ENCODE results near the gene ERC2.

DNA sequence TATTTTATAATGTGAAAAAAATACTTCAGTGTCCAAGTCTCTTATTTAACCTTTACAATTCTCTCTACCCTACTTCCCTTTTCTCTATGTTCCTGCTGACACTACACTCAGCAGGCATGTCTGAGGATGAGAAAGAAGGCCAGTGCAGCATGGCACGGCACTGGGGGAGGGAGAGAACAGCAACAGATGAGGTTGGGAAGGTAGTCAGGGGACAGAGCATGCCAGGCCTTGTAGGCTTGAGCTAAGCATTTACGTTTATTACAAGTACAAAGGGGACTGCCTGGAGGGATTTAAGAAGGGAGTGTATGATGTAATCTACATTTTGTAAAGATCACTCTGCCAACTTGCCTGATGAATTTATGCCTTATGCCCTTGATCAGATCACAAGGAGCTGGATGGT is 863.9 kb downstream of the ERC2 start:
- TF ChIP-seq EP300 (IDR thresholded peaks at IDR 0.05) = no peak
- TF ChIP-seq, protein P1, sequence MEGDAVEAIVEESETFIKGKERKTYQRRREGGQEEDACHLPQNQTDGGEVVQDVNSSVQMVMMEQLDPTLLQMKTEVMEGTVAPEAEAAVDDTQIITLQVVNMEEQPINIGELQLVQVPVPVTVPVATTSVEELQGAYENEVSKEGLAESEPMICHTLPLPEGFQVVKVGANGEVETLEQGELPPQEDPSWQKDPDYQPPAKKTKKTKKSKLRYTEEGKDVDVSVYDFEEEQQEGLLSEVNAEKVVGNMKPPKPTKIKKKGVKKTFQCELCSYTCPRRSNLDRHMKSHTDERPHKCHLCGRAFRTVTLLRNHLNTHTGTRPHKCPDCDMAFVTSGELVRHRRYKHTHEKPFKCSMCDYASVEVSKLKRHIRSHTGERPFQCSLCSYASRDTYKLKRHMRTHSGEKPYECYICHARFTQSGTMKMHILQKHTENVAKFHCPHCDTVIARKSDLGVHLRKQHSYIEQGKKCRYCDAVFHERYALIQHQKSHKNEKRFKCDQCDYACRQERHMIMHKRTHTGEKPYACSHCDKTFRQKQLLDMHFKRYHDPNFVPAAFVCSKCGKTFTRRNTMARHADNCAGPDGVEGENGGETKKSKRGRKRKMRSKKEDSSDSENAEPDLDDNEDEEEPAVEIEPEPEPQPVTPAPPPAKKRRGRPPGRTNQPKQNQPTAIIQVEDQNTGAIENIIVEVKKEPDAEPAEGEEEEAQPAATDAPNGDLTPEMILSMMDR (IDR thresholded peaks at IDR 0.05) = no peak
- no peak for TF ChIP-seq MYC (IDR thresholded peaks at IDR 0.05; ENCODE audit: borderline replicate concordance, low read length)
- TF ChIP-seq, protein P2, sequence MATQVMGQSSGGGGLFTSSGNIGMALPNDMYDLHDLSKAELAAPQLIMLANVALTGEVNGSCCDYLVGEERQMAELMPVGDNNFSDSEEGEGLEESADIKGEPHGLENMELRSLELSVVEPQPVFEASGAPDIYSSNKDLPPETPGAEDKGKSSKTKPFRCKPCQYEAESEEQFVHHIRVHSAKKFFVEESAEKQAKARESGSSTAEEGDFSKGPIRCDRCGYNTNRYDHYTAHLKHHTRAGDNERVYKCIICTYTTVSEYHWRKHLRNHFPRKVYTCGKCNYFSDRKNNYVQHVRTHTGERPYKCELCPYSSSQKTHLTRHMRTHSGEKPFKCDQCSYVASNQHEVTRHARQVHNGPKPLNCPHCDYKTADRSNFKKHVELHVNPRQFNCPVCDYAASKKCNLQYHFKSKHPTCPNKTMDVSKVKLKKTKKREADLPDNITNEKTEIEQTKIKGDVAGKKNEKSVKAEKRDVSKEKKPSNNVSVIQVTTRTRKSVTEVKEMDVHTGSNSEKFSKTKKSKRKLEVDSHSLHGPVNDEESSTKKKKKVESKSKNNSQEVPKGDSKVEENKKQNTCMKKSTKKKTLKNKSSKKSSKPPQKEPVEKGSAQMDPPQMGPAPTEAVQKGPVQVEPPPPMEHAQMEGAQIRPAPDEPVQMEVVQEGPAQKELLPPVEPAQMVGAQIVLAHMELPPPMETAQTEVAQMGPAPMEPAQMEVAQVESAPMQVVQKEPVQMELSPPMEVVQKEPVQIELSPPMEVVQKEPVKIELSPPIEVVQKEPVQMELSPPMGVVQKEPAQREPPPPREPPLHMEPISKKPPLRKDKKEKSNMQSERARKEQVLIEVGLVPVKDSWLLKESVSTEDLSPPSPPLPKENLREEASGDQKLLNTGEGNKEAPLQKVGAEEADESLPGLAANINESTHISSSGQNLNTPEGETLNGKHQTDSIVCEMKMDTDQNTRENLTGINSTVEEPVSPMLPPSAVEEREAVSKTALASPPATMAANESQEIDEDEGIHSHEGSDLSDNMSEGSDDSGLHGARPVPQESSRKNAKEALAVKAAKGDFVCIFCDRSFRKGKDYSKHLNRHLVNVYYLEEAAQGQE (IDR thresholded peaks at IDR 0.05) = no peak
- TF ChIP-seq, protein P3, sequence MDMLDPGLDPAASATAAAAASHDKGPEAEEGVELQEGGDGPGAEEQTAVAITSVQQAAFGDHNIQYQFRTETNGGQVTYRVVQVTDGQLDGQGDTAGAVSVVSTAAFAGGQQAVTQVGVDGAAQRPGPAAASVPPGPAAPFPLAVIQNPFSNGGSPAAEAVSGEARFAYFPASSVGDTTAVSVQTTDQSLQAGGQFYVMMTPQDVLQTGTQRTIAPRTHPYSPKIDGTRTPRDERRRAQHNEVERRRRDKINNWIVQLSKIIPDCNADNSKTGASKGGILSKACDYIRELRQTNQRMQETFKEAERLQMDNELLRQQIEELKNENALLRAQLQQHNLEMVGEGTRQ (IDR thresholded peaks at IDR 0.05) = no peak
- no peak for TF ChIP-seq POLR2A (IDR thresholded peaks at IDR 0.05; ENCODE audit: low read length)
- TF ChIP-seq SMC3 (IDR thresholded peaks at IDR 0.05) = no peak
- no peak for TF ChIP-seq CEBPB (IDR thresholded peaks at IDR 0.05)
- TF ChIP-seq RCOR1 (IDR thresholded peaks at IDR 0.05; ENCODE audit: low read depth, low read length) = no peak
- no peak for TF ChIP-seq EHMT2 (IDR thresholded peaks at IDR 0.05; ENCODE audit: low read depth)
